Bone marrow (tissue), 2 donors: Measurements from ENCODE around the gene LGR5.
"Not testable (repeated sequence)": the region's sequence is repeated elsewhere in the genome, so short reads cannot be mapped to it uniquely, and the experiment has no call there.

Experiments used
- DNase-seq, 2 donors: peaks; one replicate each; lab custom pipeline; 2025; lab: John Stamatoyannopoulos, UW

Gene LGR5

GRCh38 chr12:71474791-71475190, 35.2 kb downstream of the LGR5 start:
- no peak for DNase-seq

GRCh38 chr12:71475280-71475679, 35.7 kb downstream of the LGR5 start:
- no peak for DNase-seq

GRCh38 chr12:71476513-71476912, 36.9 kb downstream of the LGR5 start:
- no peak for DNase-seq

- DNase-seq = no peak
Measured at GRCh38 chr12:71477609-71478008, 38.0 kb downstream of the LGR5 start.

GRCh38 chr12:71478270-71478669, 38.7 kb downstream of the LGR5 start:
- no peak for DNase-seq

- DNase-seq = no peak
Measured at GRCh38 chr12:71484272-71484905, 44.8 kb downstream of the LGR5 start.

- DNase-seq = not testable (repeated sequence)
Measured at GRCh38 chr12:71490844-71491243, 51.2 kb downstream of the LGR5 start.

- no peak for DNase-seq
Measured at GRCh38 chr12:71492604-71493003, 53.0 kb downstream of the LGR5 start.

- DNase-seq = no peak
Measured at GRCh38 chr12:71499834-71500233, 60.2 kb downstream of the LGR5 start.

GRCh38 chr12:71503579-71504391, 64.2 kb downstream of the LGR5 start:
- peak in 1 of 2 donors; percentile 14 for DNase-seq

DNA sequence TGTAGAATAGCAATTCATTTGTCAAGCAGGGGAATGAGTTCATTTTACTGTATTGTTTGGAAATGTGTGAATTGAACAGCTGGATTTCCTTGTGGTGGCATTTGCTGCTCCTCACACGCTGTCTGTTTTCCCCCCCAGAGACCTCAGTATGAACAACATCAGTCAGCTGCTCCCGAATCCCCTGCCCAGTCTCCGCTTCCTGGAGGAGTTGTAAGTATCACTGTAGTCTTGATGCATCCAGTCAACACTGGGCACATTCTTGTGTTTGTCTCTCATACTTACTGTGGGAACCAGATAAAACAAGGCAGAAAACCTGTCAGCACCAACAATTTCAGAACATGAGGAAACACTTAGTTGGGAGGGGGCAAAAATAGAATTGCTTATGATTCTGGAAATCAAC, 64.9 kb downstream of the LGR5 start:
- DNase-seq = no peak

- DNase-seq = no peak
Measured at GRCh38 chr12:71509705-71510104, 70.1 kb downstream of the LGR5 start.

- no peak for DNase-seq
Measured at GRCh38 chr12:71517145-71517846, 77.7 kb downstream of the LGR5 start.

- DNase-seq = no peak
Measured at GRCh38 chr12:71521125-71521524, 81.5 kb downstream of the LGR5 start.

- DNase-seq = no peak
Measured at GRCh38 chr12:71524626-71525025, 85.0 kb downstream of the LGR5 start.

- no peak for DNase-seq
Measured at GRCh38 chr12:71533703-71534102, 94.1 kb downstream of the LGR5 start.

DNA sequence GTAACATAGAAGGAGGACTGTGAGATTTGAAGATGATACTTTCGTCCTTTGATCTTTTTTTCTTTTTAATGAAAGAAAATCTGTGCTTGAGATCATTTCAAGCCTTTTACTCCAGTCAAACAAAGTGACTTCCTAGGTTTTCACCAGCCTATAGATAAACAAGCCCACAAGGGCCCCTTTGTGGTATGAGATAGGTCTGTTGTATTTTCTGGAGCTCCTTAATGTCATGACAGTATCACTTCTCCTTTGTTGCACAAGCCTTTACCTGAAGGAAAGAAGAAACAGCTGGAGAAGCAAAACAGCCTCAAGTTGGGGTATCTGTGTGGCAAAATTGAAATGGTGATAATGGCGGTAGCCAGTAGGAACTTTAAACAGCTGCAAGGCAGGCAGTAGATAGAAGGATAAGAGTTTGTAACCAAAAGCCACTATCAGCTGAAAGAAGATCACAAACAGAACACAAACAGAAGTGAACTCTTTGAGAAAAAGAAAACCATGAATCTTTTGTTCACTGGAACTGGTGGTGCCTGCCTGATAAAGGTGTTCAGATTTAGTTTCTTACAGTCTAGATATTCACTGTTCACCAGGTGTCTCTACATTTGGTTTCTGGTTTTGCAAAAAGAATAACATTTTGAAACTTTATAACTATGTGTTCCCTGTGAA, 96.8 kb downstream of the LGR5 start:
- DNase-seq = no peak

- DNase-seq = no peak
Measured at GRCh38 chr12:71536939-71537622, 97.5 kb downstream of the LGR5 start.

GRCh38 chr12:71538807-71539206, 99.2 kb downstream of the LGR5 start:
- no peak for DNase-seq

GRCh38 chr12:71541583-71541982, 102.0 kb downstream of the LGR5 start:
- DNase-seq = no peak

GRCh38 chr12:71546322-71546861, 106.8 kb downstream of the LGR5 start:
- no peak for DNase-seq

GRCh38 chr12:71548893-71549292, 109.3 kb downstream of the LGR5 start:
- DNase-seq = no peak
